GM18508 (cell line): ENCODE measurements around the gene MAT1A.
A peak's percentile ranks its signal among the peaks of the same experiment; 100 is the strongest.
"Not testable (repeated sequence)": the region's sequence is repeated elsewhere in the genome, so short reads cannot be mapped to it uniquely, and the experiment has no call there.

Experiments
- ATAC-seq: cut with Tn5 transposase; IDR thresholded peaks from one replicate; pipeline ENCODE4 v1.9.1; 2021; ENCODE audit warnings: moderate number of reproducible peaks; ENCODE audit not compliant: insufficient read depth, unreplicated experiment

The MAT1A gene

GRCh38 chr10:80236457-80236856 lies 53.0 kb downstream of the MAT1A start:
- not testable (repeated sequence) for ATAC-seq

GRCh38 chr10:80234331-80235235 lies 54.9 kb downstream of the MAT1A start:
- ATAC-seq: peak; percentile 100

GRCh38 chr10:80233871-80234270 lies 55.6 kb downstream of the MAT1A start:
- not testable (repeated sequence) for ATAC-seq

- not testable (repeated sequence) for ATAC-seq
Measured at GRCh38 chr10:80226723-80227122, 62.7 kb downstream of the MAT1A start.

- ATAC-seq: not testable (repeated sequence)
Measured at GRCh38 chr10:80223031-80223419, 66.4 kb downstream of the MAT1A start.
